ENCODE results near the gene MAP4K2. TPM values are rescaled to one million over a fixed set of nuclear protein-coding genes. Genes with fewer than 3 reads are reported as not detected.

Gene MAP4K2
- total and polyA plus RNA-seq, 2 of the 4 experiments (the other 2 are of a cell fraction), result 11.7 to 16.6 TPM

DNA sequence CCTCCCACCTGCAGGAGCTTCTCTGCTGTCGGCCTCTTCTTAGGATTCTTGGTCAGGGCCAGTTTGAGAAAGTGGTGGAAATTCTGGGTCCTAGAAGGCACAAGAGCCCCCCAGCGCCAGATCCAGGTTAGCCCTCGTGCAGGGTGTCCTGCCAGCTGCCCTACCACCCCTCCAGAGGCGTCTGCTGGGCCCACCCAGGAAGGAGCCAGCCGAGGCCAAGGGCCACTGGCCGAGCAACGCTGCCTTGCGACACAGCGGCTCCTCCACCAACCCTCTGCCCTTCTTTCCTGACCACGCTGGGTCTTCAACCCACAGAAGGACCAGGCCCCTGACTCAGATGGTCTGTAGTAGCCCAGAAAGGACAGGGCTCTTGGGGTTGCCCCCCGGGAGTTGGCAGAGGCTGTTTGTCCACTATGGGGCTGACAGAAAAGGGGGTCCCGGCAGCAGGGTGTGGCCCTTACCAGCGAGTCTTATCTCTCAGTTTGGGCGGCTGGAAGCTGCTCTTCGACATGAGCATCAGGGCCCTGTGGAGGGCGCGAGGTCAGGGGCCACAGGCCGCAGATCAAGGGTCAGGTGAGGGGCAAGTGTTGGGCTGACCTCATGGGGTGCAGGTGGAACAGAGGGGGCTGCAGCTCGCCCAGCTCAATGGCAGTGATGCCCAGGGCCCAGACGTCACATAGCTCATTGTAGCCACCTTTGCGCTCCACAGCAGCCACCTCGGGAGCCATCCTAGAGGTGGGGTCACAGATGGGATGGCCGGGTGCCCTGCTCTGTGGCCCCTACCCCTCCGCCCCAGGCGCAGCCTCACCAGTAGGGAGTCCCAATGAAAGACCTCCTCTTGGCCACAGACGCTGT is 2.5 kb downstream of the MAP4K2 start:
- Histone ChIP-seq H3K9me1 (ENCODE audit: insufficient read depth, low read length) (peaks cover 7% of the 10 kb centered on the region), H3K4me2 (ENCODE audit: low read depth, low read length) (no peak overlapping the region), H3K18ac (ENCODE audit: low read depth, low read length) (no peak overlapping the region), H3K56ac (ENCODE audit: extremely low read depth, insufficient read depth, low read length) (no peak overlapping the region), H2AFZ (replicated peaks; ENCODE audit: low read length, poor library complexity) (no peak overlapping the region), H3K79me1 (ENCODE audit: low read depth in 1 of 2, low read length in 2 of 2) (peaks cover 4 to 18% of the 10 kb centered on the region in 2 experiments; a peak in 3 of 4 replicates), H3K23ac (ENCODE audit: low read depth, low read length) (no peak overlapping the region), H4K8ac (ENCODE audit: low read depth in 2 of 2, low read length in 2 of 2) (no peak overlapping the region), H3K27me3 (ENCODE audit: control insufficient read depth, insufficient read depth, low read length) (no peaks in the 10 kb centered on the region), H2BK20ac (ENCODE audit: low read depth, low read length) (no peak overlapping the region), H3K9me3 (ENCODE audit: control insufficient read depth, insufficient read depth, low read length) (no peaks in the 10 kb centered on the region), H4K5ac (ENCODE audit: low read depth, low read length) (no peak overlapping the region), H2AK5ac (ENCODE audit: low read depth, low read length) (no peak overlapping the region), H3K27ac (ENCODE audit: insufficient read depth, low read length) (no peak overlapping the region), H2BK120ac (ENCODE audit: low read depth, low read length) (no peak overlapping the region), H3K9ac (ENCODE audit: low read depth, low read length) (no peak overlapping the region), H4K91ac (ENCODE audit: insufficient read depth, low read depth, low read length) (no peak overlapping the region), H2BK5ac (ENCODE audit: low read depth, low read length, poor library complexity, severe bottlenecking) (no peak overlapping the region), H2BK15ac (ENCODE audit: low read depth, low read length) (no peak overlapping the region), H2AK9ac (replicated peaks; ENCODE audit: low read depth, low read length, poor library complexity) (peak overlapping the region; percentile 76), H3K4me3 (ENCODE audit: insufficient read depth, low read depth, low read length) (no peak overlapping the region), H4K20me1 (ENCODE audit: insufficient read depth, low read length) (no peaks in the 10 kb centered on the region), H3K4ac (ENCODE audit: low read depth, low read length) (no peak overlapping the region), H3K36me3 (ENCODE audit: control insufficient read depth, insufficient read depth, low read length) (peaks cover 37% of the 10 kb centered on the region), H3K14ac (replicated peaks; ENCODE audit: low read depth, low read length) (no peak overlapping the region), H3K4me1 (ENCODE audit: control insufficient read depth, insufficient read depth, low read length) (peaks cover 10% of the 10 kb centered on the region)
- ChIA-PET CTCF (interaction anchor here (1.0 to 1.1 kb wide), 2 partner anchors 10 to 13 kb away, joined by 3 read pairs; no protein-coding TSS in a partner anchor), POLR2A (ENCODE audit: unreplicated experiment) (no interaction called here)
- intact Hi-C loops (cut with micrococcal nuclease), result no loop called here
- in situ Hi-C loops (cut with MboI; ENCODE audit: low sequenced_read_pairs), result no loop called here
- BruUV-seq (replicated peaks), result no TSS peak
- TF ChIP-seq CEBPB (IDR thresholded peaks at IDR 0.05; ENCODE audit: low read depth, low read length), result no peak
- no peak for TF ChIP-seq MXI1 (IDR thresholded peaks at IDR 0.05; ENCODE audit: borderline replicate concordance, low read depth, low read length)
- TF ChIP-seq FOS (IDR thresholded peaks at IDR 0.05; ENCODE audit: low read depth, low read length), result no peak
- TF ChIP-seq, protein P1, sequence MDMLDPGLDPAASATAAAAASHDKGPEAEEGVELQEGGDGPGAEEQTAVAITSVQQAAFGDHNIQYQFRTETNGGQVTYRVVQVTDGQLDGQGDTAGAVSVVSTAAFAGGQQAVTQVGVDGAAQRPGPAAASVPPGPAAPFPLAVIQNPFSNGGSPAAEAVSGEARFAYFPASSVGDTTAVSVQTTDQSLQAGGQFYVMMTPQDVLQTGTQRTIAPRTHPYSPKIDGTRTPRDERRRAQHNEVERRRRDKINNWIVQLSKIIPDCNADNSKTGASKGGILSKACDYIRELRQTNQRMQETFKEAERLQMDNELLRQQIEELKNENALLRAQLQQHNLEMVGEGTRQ (IDR thresholded peaks at IDR 0.05; ENCODE audit: low read depth, low read length), result no peak
- TF ChIP-seq RCOR1 (IDR thresholded peaks at IDR 0.05; ENCODE audit: insufficient replicate concordance, low read length), result no peak
- TF ChIP-seq CHD1 (IDR thresholded peaks at IDR 0.05; ENCODE audit: low read depth, low read length), result no peak
- TF ChIP-seq RAD21 (IDR thresholded peaks at IDR 0.05; ENCODE audit: low read length), result no peak
- no peak for TF ChIP-seq NFE2L2 (IDR thresholded peaks at IDR 0.05; ENCODE audit: low read depth, low read length)
- TF ChIP-seq, protein P2, sequence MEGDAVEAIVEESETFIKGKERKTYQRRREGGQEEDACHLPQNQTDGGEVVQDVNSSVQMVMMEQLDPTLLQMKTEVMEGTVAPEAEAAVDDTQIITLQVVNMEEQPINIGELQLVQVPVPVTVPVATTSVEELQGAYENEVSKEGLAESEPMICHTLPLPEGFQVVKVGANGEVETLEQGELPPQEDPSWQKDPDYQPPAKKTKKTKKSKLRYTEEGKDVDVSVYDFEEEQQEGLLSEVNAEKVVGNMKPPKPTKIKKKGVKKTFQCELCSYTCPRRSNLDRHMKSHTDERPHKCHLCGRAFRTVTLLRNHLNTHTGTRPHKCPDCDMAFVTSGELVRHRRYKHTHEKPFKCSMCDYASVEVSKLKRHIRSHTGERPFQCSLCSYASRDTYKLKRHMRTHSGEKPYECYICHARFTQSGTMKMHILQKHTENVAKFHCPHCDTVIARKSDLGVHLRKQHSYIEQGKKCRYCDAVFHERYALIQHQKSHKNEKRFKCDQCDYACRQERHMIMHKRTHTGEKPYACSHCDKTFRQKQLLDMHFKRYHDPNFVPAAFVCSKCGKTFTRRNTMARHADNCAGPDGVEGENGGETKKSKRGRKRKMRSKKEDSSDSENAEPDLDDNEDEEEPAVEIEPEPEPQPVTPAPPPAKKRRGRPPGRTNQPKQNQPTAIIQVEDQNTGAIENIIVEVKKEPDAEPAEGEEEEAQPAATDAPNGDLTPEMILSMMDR (conservative IDR thresholded peaks at IDR 0.05; ENCODE audit: low read depth, low read length), result no peak
- no peak for TF ChIP-seq BHLHE40 (IDR thresholded peaks at IDR 0.05; ENCODE audit: low read depth, low read length)
- WGBS, 2 experiments (ENCODE audit: extremely low coverage in 2 of 2, insufficient read length in 1 of 2), result 85% methylated on average over 16 of the region's 26 CpGs; no CpG with 5 or more reads in 1 of the 2 experiments
- no peak for DNase-seq
- no peak for ATAC-seq (ENCODE audit: low read depth)
- dilution Hi-C loops (cut with HindIII; ENCODE audit: low sequenced_read_pairs, unreplicated experiment), result no loop called here

All from IMR-90 (cell line).